ENCODE results near the gene EID3.

The EID3 gene

GRCh38 chr12:104303538-104304151, at the start of gene EID3:
Gene EID3, plus strand, starts transcription at chr12:104303739. Its CDS starts 196 bp downstream, at chr12:104303935.
- Histone ChIP-seq H3K9me3 (no peaks in the 10 kb centered on the region), H3K27me3 (no peaks in the 10 kb centered on the region), H3K4me3 (ENCODE audit: low read depth in 1 of 2, low read length in 1 of 2) (peak within 1 kb of the TSS; percentile 64 to 65), H3K27ac (peak within 1 kb of the TSS; percentile 71), H3K4me1 (ENCODE audit: control insufficient read depth in 1 of 2, insufficient read depth in 1 of 2, low read depth in 1 of 2, low read length in 1 of 2) (peaks cover 20 to 30% of the 10 kb centered on the region in 2 experiments), H3K36me3 (peaks cover 7% of the 10 kb centered on the region)
- peak; percentile 16 for TF ChIP-seq CTCF (IDR thresholded peaks at IDR 0.05)

GRCh38 chr12:104257913-104258472, 45.5 kb upstream of the EID3 start:
- no peak overlapping the region for H3K27ac ChIP-seq
- no peaks in the 10 kb centered on the region for H3K27me3 ChIP-seq
- H3K4me3 ChIP-seq (ENCODE audit: low read depth in 1 of 2, low read length in 1 of 2) = no peak overlapping the region
- H3K4me1 ChIP-seq (ENCODE audit: control insufficient read depth in 1 of 2, insufficient read depth in 1 of 2, low read depth in 1 of 2, low read length in 1 of 2) = no peaks in the 10 kb centered on the region
- H3K9me3 ChIP-seq = no peaks in the 10 kb centered on the region
- TF ChIP-seq CTCF (IDR thresholded peaks at IDR 0.05) = no peak
- no peaks in the 10 kb centered on the region for H3K36me3 ChIP-seq

- Histone ChIP-seq H3K27me3 (no peaks in the 10 kb centered on the region), H3K4me3 (ENCODE audit: low read depth in 1 of 2, low read length in 1 of 2) (no peak overlapping the region), H3K4me1 (ENCODE audit: control insufficient read depth in 1 of 2, insufficient read depth in 1 of 2, low read depth in 1 of 2, low read length in 1 of 2) (no peaks in the 10 kb centered on the region), H3K36me3 (no peaks in the 10 kb centered on the region), H3K27ac (no peak overlapping the region), H3K9me3 (no peaks in the 10 kb centered on the region)
- no peak for TF ChIP-seq CTCF (IDR thresholded peaks at IDR 0.05)
Measured at GRCh38 chr12:104258476-104259067, 45.0 kb upstream of the EID3 start.

GRCh38 chr12:104263026-104263425, 40.5 kb upstream of the EID3 start:
- no peaks in the 10 kb centered on the region for H3K27me3 ChIP-seq

More at GRCh38 chr12:104263026-104263425, 40.5 kb upstream of the EID3 start:
- Histone ChIP-seq H3K4me1 (ENCODE audit: control insufficient read depth in 1 of 2, insufficient read depth in 1 of 2, low read depth in 1 of 2, low read length in 1 of 2) (no peaks in the 10 kb centered on the region), H3K27ac (no peak overlapping the region), H3K36me3 (no peaks in the 10 kb centered on the region), H3K9me3 (no peaks in the 10 kb centered on the region), H3K4me3 (ENCODE audit: low read depth in 1 of 2, low read length in 1 of 2) (no peak overlapping the region)
- no peak for TF ChIP-seq CTCF (IDR thresholded peaks at IDR 0.05)

All from neutrophil (primary cell).